Gastroesophageal sphincter (tissue), 3 donors: ENCODE results near the gene ABCC2.

ENCODE experiments used
- POLR2A ChIP-seq, 2 donors: fragments of 450-650 bp; IDR thresholded peaks; one replicate each; pipeline ENCODE4 v1.6.1; 2017; ENCODE audit warnings: antibody characterized with exemption in 2 of 2, mild to moderate bottlenecking in 2 of 2, moderate library complexity in 1 of 2
- TF ChIP-seq, protein P1 (sequence below), 4 experiments: fragments of 200-600 bp in 2 of 4; fragments of 450-650 bp in 2 of 4; sonication (generic) in 1 of 4; IDR thresholded peaks; one replicate each; pipeline ENCODE4 v1.5.1; 2017 to 2019; ENCODE audit warnings: antibody characterized with exemption in 4 of 4, mild to moderate bottlenecking in 2 of 4, moderate library complexity in 2 of 4

DNA sequence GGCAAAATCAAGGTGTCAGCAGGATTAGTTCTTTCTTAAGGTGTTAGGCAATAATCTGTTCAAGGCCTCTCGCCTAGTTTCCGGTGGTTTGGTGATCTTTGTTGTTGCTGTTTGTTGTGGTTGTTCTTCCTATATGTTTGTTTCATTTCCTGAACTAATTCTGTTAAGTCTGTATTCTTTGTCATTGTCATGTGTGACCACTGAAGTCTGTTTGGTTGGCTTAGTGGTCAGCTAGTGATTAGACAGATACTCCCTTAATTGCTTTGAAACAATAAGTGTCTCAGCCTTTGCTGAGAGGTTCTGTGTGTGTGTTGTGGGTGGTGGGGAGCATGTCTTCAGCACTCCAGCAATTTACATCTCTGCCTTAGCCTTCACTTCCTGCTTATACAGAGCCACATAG is 46.0 kb downstream of the ABCC2 start:
- TF ChIP-seq, protein P1, sequence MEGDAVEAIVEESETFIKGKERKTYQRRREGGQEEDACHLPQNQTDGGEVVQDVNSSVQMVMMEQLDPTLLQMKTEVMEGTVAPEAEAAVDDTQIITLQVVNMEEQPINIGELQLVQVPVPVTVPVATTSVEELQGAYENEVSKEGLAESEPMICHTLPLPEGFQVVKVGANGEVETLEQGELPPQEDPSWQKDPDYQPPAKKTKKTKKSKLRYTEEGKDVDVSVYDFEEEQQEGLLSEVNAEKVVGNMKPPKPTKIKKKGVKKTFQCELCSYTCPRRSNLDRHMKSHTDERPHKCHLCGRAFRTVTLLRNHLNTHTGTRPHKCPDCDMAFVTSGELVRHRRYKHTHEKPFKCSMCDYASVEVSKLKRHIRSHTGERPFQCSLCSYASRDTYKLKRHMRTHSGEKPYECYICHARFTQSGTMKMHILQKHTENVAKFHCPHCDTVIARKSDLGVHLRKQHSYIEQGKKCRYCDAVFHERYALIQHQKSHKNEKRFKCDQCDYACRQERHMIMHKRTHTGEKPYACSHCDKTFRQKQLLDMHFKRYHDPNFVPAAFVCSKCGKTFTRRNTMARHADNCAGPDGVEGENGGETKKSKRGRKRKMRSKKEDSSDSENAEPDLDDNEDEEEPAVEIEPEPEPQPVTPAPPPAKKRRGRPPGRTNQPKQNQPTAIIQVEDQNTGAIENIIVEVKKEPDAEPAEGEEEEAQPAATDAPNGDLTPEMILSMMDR (IDR thresholded peaks at IDR 0.05), result no peak
- TF ChIP-seq POLR2A (IDR thresholded peaks at IDR 0.05), result no peak
